GM12891 (cell line): Measurements from ENCODE around the gene LUC7L3.

Experiments
- DNase-seq: peaks from one replicate; pipeline ENCODE4 v3.0.0; 2011; ENCODE audit warnings: low spot score; ENCODE audit not compliant: insufficient read length
- FAIRE-seq: peaks from 2 replicates; lab custom pipeline; 2011; peaks lifted over from hg19 to GRCh38; lab: Jason Lieb, UNC
- PAX5 ChIP-seq: IDR thresholded peaks from 2 replicates; pipeline ENCODE4 v1.6.1; 2011; ENCODE audit warnings: low read length, moderate library complexity, mild to moderate bottlenecking; ENCODE audit not compliant: insufficient read depth, severe bottlenecking
- POLR2A ChIP-seq: IDR thresholded peaks from 2 replicates; pipeline ENCODE4 v1.6.1; 2011; ENCODE audit warnings: low read depth, low read length, control low read depth
- POLR2AphosphoS5 ChIP-seq: IDR thresholded peaks from 2 replicates; pipeline ENCODE4 v1.6.1; 2011; ENCODE audit warnings: low read depth, low read length, control low read depth
- POU2F2 ChIP-seq: IDR thresholded peaks from 2 replicates; pipeline ENCODE4 v1.6.1; 2011; ENCODE audit warnings: low read depth, mild to moderate bottlenecking, control low read depth, low read length, moderate library complexity
- SPI1 ChIP-seq: IDR thresholded peaks from 2 replicates; pipeline ENCODE4 v1.6.1; 2011; ENCODE audit warnings: low read depth, low read length, control low read depth
- TAF1 ChIP-seq: IDR thresholded peaks from 2 replicates; pipeline ENCODE4 v1.6.1; 2011; ENCODE audit warnings: low read depth, low read length, control low read depth

LUC7L3 gene

DNA sequence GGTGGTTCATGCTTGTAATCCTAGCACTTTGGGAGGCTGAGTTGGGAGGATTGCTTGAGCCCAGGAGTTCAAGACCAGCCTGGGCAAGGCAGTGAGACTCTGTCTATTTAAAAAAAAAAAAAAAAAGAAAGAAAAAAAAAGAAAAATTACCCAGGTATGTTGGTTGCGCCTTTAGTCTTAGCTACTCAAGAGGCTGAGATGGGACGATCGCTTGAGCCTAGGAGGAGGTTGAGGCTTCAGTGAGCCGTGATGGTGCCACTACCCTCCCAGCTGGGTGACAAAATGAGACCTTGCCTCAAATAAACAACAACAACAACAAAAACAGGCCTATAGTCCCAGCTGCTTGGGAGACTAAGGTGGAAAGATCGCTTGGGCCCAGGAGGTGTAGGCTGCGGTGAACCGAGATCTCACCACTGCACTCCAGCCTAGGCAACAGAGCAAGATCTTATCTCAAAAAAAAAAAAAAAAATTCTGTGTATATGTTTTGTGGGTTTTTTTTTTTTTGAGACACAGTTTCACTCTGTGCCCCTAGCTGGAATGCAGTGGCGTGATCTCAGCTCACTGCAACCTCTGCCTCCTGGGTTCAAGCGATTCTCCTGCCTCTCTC is 60.4 kb downstream of the LUC7L3 start:
- TF ChIP-seq TAF1 (no peak), POLR2A (no peak), SPI1 (no peak), PAX5 (no peak), POU2F2 (no peak), POLR2AphosphoS5 (no peak)
- DNase-seq (no peak), FAIRE-seq (no peak)

DNA sequence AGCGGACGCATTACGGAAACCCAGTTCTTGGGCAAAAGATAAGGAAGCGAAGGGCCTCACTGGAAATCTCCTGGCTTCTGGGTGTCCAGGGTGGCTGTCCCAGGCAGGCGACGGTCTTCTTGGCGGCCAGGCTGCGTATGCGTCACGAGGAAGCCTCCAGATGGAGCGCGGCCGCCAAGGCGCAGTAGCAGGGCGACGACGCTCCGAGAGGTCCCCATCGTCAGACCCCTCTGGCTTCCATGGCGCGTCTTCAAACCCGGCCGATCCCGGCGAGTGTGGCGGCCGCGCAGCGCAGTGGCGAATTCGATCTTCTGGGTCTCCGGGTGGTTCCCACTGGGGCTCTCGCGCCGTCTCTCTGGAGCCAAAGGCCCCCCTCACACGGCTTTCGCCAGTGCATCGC is 61.8 kb downstream of the LUC7L3 start:
- FAIRE-seq (no peak), DNase-seq (no peak)
- TF ChIP-seq TAF1 (no peak), POU2F2 (no peak), SPI1 (no peak), POLR2AphosphoS5 (no peak), POLR2A (no peak), PAX5 (no peak)

DNA sequence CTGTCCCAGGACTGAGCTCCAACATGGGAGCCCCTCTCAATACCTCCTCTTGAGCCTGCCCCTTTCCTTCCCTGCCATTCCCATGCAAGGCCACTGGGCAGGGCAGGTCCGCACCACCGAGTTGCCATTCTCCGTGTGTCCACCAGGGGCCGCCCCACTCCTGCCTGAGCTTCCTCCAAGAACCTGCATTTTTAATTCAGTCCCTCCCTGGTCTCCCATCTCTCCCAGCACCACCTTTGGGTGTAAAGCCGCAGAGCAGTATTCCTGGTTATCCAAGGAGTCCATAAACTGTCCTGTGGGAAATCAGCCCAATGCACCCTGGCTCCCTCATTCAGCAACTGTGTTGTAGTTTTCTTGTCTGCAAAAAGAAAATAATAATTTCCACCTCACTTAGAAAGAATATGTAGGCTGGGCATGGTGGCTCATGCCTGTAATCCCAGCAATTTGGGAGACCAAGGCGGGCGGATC is 63.8 kb downstream of the LUC7L3 start:
- peak; percentile 87 for FAIRE-seq
- TF ChIP-seq SPI1 (no peak), PAX5 (no peak), POU2F2 (peak; percentile 54; the same call in 1 of the 2 replicates)
- DNase-seq = peak; percentile 81

DNA sequence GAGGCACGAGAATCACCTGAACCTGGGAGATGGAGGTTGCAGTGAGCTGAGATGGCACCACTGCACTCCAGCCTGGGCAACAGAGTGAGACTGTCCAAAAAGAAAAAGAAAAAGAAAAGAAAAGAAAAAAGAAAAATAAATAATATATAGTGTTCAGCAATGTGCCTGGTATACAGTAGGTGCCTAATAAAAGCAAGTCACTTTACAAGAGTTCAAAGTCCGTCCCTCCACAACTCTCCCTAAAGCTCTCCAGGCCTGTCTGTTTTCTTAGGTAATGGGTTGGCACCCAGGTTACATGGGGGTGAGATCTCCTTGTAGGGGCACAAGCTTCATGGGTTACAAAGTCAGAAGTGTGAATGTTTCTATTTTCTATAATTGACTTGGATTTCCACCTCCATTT is 64.5 kb downstream of the LUC7L3 start:
- no peak for FAIRE-seq
- TF ChIP-seq POU2F2 (no peak), POLR2AphosphoS5 (no peak), SPI1 (no peak), PAX5 (no peak), TAF1 (no peak), POLR2A (no peak)
- DNase-seq = no peak

DNA sequence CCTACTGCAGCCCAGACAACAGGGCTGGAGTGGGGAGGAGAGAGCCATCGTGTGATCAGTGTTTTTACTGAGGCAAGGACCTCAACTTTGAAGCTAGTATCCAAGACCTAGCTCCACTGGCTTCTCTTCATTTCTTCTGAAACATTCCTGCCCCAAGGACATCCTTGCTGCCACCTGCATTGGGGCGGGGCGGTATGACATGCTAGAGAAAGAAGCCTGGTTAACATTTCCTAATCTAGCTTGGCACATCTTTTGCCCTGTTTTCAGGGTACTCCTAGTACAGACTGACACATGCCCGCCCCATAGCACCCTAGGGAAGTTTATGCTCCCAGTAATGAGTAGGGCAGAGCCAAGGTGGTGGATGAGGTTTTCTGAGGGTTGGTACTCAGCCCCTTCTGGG is 65.7 kb downstream of the LUC7L3 start:
- no peak for FAIRE-seq

DNA sequence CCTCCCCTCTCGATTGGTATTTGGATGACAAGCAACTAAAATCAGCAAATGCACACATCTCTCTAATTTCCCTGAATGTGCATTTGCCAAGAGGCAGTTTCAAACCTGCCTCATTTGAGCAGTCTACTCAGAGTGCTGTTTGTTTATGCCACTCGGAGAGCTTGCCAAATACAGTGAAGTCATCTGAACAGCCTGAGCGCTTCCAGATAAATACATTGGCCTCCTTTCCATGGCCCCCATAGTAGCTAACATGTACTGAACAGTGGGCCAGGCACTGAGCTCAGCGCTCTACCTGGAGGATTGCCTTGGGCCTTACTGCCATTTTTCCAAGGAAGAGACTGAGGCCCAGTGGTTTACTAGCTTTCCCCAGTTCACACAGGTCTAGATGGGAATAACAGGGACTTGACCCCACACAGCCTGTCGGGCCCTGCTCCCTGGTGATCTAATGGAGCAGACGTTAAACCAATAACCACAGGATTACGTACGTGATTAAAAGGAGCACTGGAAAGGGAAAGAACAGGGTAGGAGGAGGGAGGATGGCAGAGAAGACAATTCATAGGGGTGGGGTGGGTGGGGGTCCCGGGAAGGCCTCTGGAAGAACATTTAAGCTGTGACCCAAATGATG is 66.7 kb downstream of the LUC7L3 start:
- TF ChIP-seq TAF1 = no peak
- no peak for TF ChIP-seq PAX5
- TF ChIP-seq SPI1 = no peak
- TF ChIP-seq POLR2A = no peak
- TF ChIP-seq POLR2AphosphoS5 = no peak
- TF ChIP-seq POU2F2 = no peak

More for the DNA sequence above, 65.7 kb downstream of the LUC7L3 start:
- no peak for DNase-seq
- TF ChIP-seq SPI1 (no peak), POLR2A (no peak), PAX5 (no peak), POLR2AphosphoS5 (no peak), TAF1 (no peak), POU2F2 (no peak)

DNA sequence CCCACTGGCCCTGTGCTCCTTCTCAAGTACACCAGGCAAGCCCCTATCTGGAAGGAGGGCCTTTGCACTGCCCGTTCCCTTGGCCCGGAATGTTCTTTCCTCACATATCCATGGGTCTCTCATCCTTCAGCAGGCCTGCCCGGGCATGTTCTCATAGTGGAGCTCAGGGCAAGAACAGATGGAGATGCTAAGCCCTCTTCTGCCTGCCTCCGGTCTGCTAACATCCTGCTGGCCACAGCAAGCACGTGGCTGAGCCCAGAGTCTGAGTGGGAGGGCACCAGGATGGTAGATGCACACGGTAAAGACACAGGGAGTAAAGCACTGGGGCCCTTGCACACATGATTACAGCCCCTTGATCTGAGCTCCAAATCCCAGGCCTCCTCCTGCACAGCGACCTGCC is 67.7 kb downstream of the LUC7L3 start:
- DNase-seq = no peak
- FAIRE-seq = no peak
- TF ChIP-seq POLR2A = no peak
- TF ChIP-seq POU2F2 = no peak
- TF ChIP-seq PAX5 = no peak
- TF ChIP-seq TAF1 = no peak
- TF ChIP-seq POLR2AphosphoS5 = no peak
- no peak for TF ChIP-seq SPI1

More for the DNA sequence above, 66.7 kb downstream of the LUC7L3 start:
- DNase-seq = no peak
- no peak for FAIRE-seq

DNA sequence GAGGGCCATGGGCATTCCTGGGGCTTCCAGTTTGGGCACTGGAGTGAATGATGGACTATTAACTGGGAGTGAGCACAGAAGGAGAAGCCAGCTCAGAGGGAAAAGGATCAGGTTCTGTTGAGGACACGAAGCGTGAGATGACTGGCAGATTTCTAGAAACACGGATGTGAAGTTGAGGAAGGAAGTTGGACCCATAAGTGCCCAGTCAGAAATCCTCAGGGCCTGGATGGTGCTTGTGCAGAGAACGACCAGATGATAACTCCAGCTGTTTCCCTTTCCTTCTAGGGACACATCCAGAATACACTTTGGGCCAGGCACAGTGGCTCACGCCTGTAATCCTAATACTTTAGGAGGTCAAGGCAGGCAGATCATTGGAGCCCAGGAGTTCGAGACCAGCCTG is 71.2 kb downstream of the LUC7L3 start:
- DNase-seq (no peak), FAIRE-seq (no peak)
- TF ChIP-seq TAF1 (no peak), POLR2AphosphoS5 (no peak), POU2F2 (no peak), SPI1 (no peak), PAX5 (no peak), POLR2A (no peak)

DNA sequence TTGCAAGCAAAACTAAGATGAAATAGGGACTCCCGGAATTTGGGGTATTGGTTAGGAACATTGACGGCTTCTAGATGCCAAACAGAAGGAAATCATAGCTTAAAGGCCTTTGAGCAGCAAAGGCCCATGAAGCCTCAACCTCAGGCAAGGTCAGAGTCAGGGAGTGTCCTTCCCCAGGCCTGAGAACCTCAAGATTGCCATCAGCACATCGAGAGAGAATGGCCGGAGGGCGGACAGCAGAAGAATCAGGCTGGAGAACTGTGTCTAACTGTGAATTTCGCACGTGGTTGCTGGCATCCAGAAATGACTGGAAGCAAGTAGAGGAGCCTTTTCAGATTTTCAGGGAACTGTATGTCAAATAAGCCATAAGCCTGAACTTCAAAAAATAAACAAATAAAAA is 72.7 kb downstream of the LUC7L3 start:
- no peak for FAIRE-seq
- no peak for DNase-seq
- no peak for TF ChIP-seq POLR2AphosphoS5
- TF ChIP-seq PAX5 = no peak
- TF ChIP-seq TAF1 = no peak
- no peak for TF ChIP-seq POLR2A
- TF ChIP-seq POU2F2 = no peak
- TF ChIP-seq SPI1 = no peak

DNA sequence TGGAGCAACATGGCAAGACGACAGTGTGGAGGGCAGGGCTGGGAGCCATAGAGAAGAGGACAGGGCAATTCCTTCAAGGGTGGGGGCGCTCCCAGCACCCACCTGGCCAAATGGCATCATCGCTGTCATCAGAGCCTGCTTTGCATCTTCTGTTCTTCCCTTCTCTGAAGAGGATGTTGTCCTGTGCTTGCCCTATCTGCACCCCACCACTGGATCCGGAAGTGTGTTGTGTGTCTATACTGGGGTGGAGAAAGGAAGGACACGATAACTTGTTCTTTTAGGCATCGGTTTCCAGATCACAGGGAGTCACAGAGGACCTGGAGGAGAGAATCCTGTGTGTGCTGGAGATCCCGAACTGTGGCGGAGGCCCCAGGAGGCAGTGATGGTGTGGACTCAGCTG is 73.6 kb downstream of the LUC7L3 start:
- no peak for FAIRE-seq
- TF ChIP-seq POLR2AphosphoS5 (no peak), POLR2A (no peak), PAX5 (no peak), TAF1 (no peak), POU2F2 (no peak), SPI1 (no peak)
- no peak for DNase-seq
